Astrocyte (in vitro differentiated cells and primary cell): ENCODE results near the gene ARHGAP32. TPM values are rescaled to one million over a fixed set of nuclear protein-coding genes. Genes with fewer than 3 reads are reported as not detected.
"Not testable (repeated sequence)": the region's sequence is repeated elsewhere in the genome, so short reads cannot be mapped to it uniquely, and the experiment has no call there.

Experiments used
- DNase-seq: peaks from one replicate; pipeline ENCODE4 v3.0.0-alpha.2; 2010; ENCODE audit warnings: low read depth
- FAIRE-seq: peaks from 2 replicates; lab custom pipeline; 2011; peaks lifted over from hg19 to GRCh38; lab: Jason Lieb, UNC
- H2AFZ ChIP-seq: 2 replicates; pipeline ENCODE4 v1.6.0; 2012; ENCODE audit warnings: low read depth, low read length, inconsistent platforms
- H3K27ac ChIP-seq: 2 replicates; pipeline ENCODE4 v1.5.1; 2011; ENCODE audit warnings: low read depth, low read length, inconsistent platforms
- H3K27me3 ChIP-seq: 2 replicates; pipeline ENCODE4 v1.6.0; 2011; ENCODE audit warnings: low read length, inconsistent platforms; ENCODE audit not compliant: insufficient read depth
- H3K36me3 ChIP-seq: 2 replicates; pipeline ENCODE4 v1.5.1; 2011; ENCODE audit warnings: low read length, inconsistent platforms; ENCODE audit not compliant: insufficient read depth
- H3K4me1 ChIP-seq: 2 replicates; pipeline ENCODE4 v1.5.1; 2011; ENCODE audit warnings: low read length, inconsistent platforms; ENCODE audit not compliant: insufficient read depth
- H3K4me2 ChIP-seq: 2 replicates; pipeline ENCODE4 v1.6.0; 2012; ENCODE audit warnings: low read length, inconsistent platforms
- H3K4me3 ChIP-seq: 2 replicates; pipeline ENCODE4 v1.5.1; 2011; ENCODE audit warnings: low read depth, mild to moderate bottlenecking, low read length, inconsistent platforms; ENCODE audit not compliant: insufficient read depth
- H3K79me2 ChIP-seq: 2 replicates; pipeline ENCODE4 v1.6.0; 2012; ENCODE audit warnings: mild to moderate bottlenecking, low read length, inconsistent platforms; ENCODE audit not compliant: insufficient read depth
- H3K9ac ChIP-seq: 2 replicates; pipeline ENCODE4 v1.6.0; 2012; ENCODE audit warnings: mild to moderate bottlenecking, low read length, inconsistent platforms
- H3K9me3 ChIP-seq: 2 replicates; pipeline ENCODE4 v1.5.1; 2012; ENCODE audit warnings: low read depth, mild to moderate bottlenecking, low read length, inconsistent platforms; ENCODE audit not compliant: insufficient read depth
- H4K20me1 ChIP-seq: 2 replicates; pipeline ENCODE4 v1.6.0; 2012; ENCODE audit warnings: low read length, inconsistent platforms; ENCODE audit not compliant: insufficient read depth
- H3K27ac Mint-ChIP-seq: one replicate; pipeline ENCODE4 v1.8.0; 2021; ENCODE audit warnings: mild to moderate bottlenecking, mixed read lengths; ENCODE audit not compliant: unreplicated experiment
- H3K27me3 Mint-ChIP-seq: one replicate; pipeline ENCODE4 v1.8.0; 2021; ENCODE audit warnings: low read depth, mixed read lengths; ENCODE audit not compliant: unreplicated experiment
- H3K36me3 Mint-ChIP-seq: one replicate; pipeline ENCODE4 v1.8.0; 2021; ENCODE audit warnings: low read depth, mixed read lengths; ENCODE audit not compliant: unreplicated experiment
- H3K4me1 Mint-ChIP-seq: one replicate; pipeline ENCODE4 v1.8.0; 2021; ENCODE audit warnings: low read depth, mixed read lengths; ENCODE audit not compliant: unreplicated experiment
- H3K4me3 Mint-ChIP-seq: one replicate; pipeline ENCODE4 v1.8.0; 2021; ENCODE audit warnings: mild to moderate bottlenecking, moderate library complexity, mixed read lengths; ENCODE audit not compliant: unreplicated experiment
- H3K9me3 Mint-ChIP-seq: one replicate; pipeline ENCODE4 v1.8.0; 2021; ENCODE audit warnings: mild to moderate bottlenecking, mixed read lengths; ENCODE audit not compliant: unreplicated experiment
- CTCF ChIP-seq: IDR thresholded peaks from 2 replicates; pipeline ENCODE4 v1.5.1; 2011; ENCODE audit warnings: low read depth, mild to moderate bottlenecking, inconsistent platforms, low read length, moderate library complexity; ENCODE audit not compliant: insufficient read depth
- EZH2 ChIP-seq: IDR thresholded peaks from 2 replicates; pipeline ENCODE4 v1.6.1; 2012; ENCODE audit warnings: mild to moderate bottlenecking, low read length, inconsistent platforms; ENCODE audit not compliant: insufficient read depth
- total RNA-seq: library from RNA; stranded (reverse); gene quantifications from 2 replicates; pipeline ENCODE4 v1.2.1, GENCODE V29; 2021

ARHGAP32 gene
- total RNA-seq, 1 donor from 2014 or later, result 21.6 TPM

- Histone ChIP-seq H3K4me3 (no peak overlapping the region), H3K9ac (no peak overlapping the region), H3K4me2 (no peak overlapping the region), H3K4me1 (no peaks in the 10 kb centered on the region), H3K27me3 (no peaks in the 10 kb centered on the region), H4K20me1 (peaks cover 2% of the 10 kb centered on the region), H3K79me2 (peaks cover 46% of the 10 kb centered on the region), H3K27ac (no peak overlapping the region), H3K9me3 (no peaks in the 10 kb centered on the region), H2AFZ (no peak overlapping the region), H3K36me3 (no peaks in the 10 kb centered on the region)
- Mint-ChIP-seq H3K4me1 (peaks cover 3% of the 10 kb centered on the region), H3K9me3 (no peaks in the 10 kb centered on the region), H3K27ac (no peak overlapping the region), H3K36me3 (no peaks in the 10 kb centered on the region), H3K27me3 (no peaks in the 10 kb centered on the region), H3K4me3 (no peak overlapping the region)
- DNase-seq (no peak), FAIRE-seq (no peak)
- TF ChIP-seq EZH2 (no peak), CTCF (no peak)
Measured at GRCh38 chr11:129184581-129184980, 7.5 kb downstream of the ARHGAP32 start.

- DNase-seq (no peak), FAIRE-seq (no peak)
- H3K9me3 ChIP-seq, result no peaks in the 10 kb centered on the region
- H2AFZ ChIP-seq, result no peak overlapping the region
- Mint-ChIP-seq H3K36me3 (peaks cover 2% of the 10 kb centered on the region), H3K9me3 (peaks cover 2% of the 10 kb centered on the region), H3K27me3 (no peaks in the 10 kb centered on the region), H3K27ac (no peak overlapping the region), H3K4me1 (peaks cover 8% of the 10 kb centered on the region), H3K4me3 (no peak overlapping the region)
- H3K4me3 ChIP-seq, result no peak overlapping the region
- H3K27ac ChIP-seq, result no peak overlapping the region
- no peaks in the 10 kb centered on the region for H3K27me3 ChIP-seq
- no peaks in the 10 kb centered on the region for H4K20me1 ChIP-seq
- H3K4me2 ChIP-seq, result no peak overlapping the region
- H3K79me2 ChIP-seq, result peaks cover 28% of the 10 kb centered on the region
- TF ChIP-seq CTCF, result no peak
- TF ChIP-seq EZH2, result no peak
- no peaks in the 10 kb centered on the region for H3K36me3 ChIP-seq
- H3K9ac ChIP-seq, result no peak overlapping the region
- H3K4me1 ChIP-seq, result no peaks in the 10 kb centered on the region
Measured at GRCh38 chr11:129167315-129167714, 24.8 kb downstream of the ARHGAP32 start.

- Histone ChIP-seq H3K27ac (no peak overlapping the region), H3K36me3 (no peaks in the 10 kb centered on the region), H4K20me1 (no peaks in the 10 kb centered on the region), H2AFZ (no peak overlapping the region), H3K4me3 (no peak overlapping the region), H3K4me2 (no peak overlapping the region), H3K27me3 (no peaks in the 10 kb centered on the region), H3K4me1 (no peaks in the 10 kb centered on the region), H3K9me3 (no peaks in the 10 kb centered on the region), H3K79me2 (peaks cover 25% of the 10 kb centered on the region), H3K9ac (no peak overlapping the region)
- TF ChIP-seq CTCF, result no peak
- no peak for TF ChIP-seq EZH2
- Mint-ChIP-seq H3K36me3 (peaks cover 2% of the 10 kb centered on the region), H3K4me3 (no peak overlapping the region), H3K27ac (no peak overlapping the region), H3K4me1 (peaks cover 16% of the 10 kb centered on the region), H3K27me3 (no peaks in the 10 kb centered on the region), H3K9me3 (peaks cover 2% of the 10 kb centered on the region)
- FAIRE-seq, result no peak
- DNase-seq, result peak; percentile 60
Measured at GRCh38 chr11:129163714-129164164, 28.4 kb downstream of the ARHGAP32 start.

GRCh38 chr11:129157080-129157479 is 35.0 kb downstream of the ARHGAP32 start:
- H3K4me1 Mint-ChIP-seq, result peaks cover 17% of the 10 kb centered on the region
- not testable (repeated sequence) for H3K4me3 ChIP-seq, H3K4me1 ChIP-seq, H4K20me1 ChIP-seq, H3K36me3 ChIP-seq, H3K9me3 Mint-ChIP-seq, H3K9me3 ChIP-seq, H3K36me3 Mint-ChIP-seq, H2AFZ ChIP-seq, H3K27me3 Mint-ChIP-seq, H3K27ac ChIP-seq, H3K27me3 ChIP-seq, FAIRE-seq, H3K4me3 Mint-ChIP-seq, DNase-seq, H3K4me2 ChIP-seq, H3K9ac ChIP-seq
- peaks cover 28% of the 10 kb centered on the region for H3K79me2 ChIP-seq
- peak overlapping the region; percentile 29 for H3K27ac Mint-ChIP-seq
